PC-3 (cell line): Measurements from ENCODE around the gene TMEM232.

Experiments
- CTCF ChIP-seq: fragments of 300-600 bp; sonication (generic); conservative IDR thresholded peaks from 2 replicates; pipeline ENCODE4 v1.5.1; 2017; ENCODE audit warnings: antibody characterized with exemption, low read depth, mild to moderate bottlenecking, low read length
- EZH2 ChIP-seq: fragments of 300-600 bp; sonication (generic); IDR thresholded peaks from one replicate; pipeline ENCODE4 v1.6.1; 2017; ENCODE audit warnings: antibody characterized with exemption, mild to moderate bottlenecking, low read length; ENCODE audit not compliant: unreplicated experiment

DNA sequence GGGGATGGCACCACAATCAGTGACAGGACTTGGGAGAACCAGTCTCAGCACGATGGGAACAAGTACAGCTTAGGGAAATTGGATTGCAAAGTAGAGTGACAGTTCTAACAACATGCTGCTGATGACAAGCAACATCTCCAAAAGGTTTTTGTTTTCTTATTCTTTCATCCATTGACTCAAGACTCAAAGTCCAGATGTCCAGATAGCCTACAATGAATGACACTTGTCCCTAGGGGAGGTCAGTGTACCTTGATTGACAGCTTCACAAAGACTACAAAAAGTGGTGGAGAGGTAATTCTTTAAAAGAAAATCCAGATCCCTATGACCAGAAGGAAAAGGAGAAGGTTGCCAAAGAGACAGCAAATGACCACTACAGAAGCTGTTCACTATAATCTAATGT is 323.9 kb downstream of the TMEM232 start:
- TF ChIP-seq CTCF: no peak
- TF ChIP-seq EZH2: no peak
